ENCODE data around the gene CNN1.

DNA sequence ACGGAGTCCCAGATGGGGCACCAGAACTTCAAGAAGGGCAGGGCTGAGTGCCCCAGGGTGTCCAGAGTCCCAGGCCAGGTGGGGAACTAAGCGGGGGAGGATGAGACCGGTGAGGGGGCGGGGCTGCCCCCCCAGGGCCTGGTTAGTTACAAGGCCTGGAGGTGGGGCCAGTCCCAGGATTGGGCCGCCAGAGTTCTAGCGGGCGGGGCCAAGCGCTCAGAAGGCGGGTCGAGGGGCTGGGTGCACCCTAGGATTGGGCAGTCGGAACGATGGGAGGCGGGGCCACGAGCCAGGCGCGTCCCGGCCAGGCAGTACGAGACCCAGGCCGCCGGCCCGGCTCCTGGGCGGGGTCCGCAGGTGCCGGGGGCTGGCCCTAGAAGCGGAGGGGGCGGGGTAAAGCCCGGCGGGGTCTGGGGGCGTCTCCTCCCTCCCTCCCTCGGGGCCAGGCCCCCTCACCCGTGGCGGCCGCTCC, 33.6 kb upstream of the CNN1 start:
- TF ChIP-seq, protein P1, sequence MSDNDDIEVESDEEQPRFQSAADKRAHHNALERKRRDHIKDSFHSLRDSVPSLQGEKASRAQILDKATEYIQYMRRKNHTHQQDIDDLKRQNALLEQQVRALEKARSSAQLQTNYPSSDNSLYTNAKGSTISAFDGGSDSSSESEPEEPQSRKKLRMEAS (IDR thresholded peaks at IDR 0.05), result no peak
- TF ChIP-seq TAF1 (IDR thresholded peaks at IDR 0.05; ENCODE audit: low read depth) (0 out of 2 replicates have a peak, but pooled peaks have one; percentile 32), EP300 (IDR thresholded peaks at IDR 0.05; ENCODE audit: borderline replicate concordance) (no peak), ZBTB7A (IDR thresholded peaks at IDR 0.05; ENCODE audit: low read depth) (peak; percentile 91), CEBPB (IDR thresholded peaks at IDR 0.05) (no peak), CREB1 (IDR thresholded peaks at IDR 0.05; ENCODE audit: low read depth) (peak; percentile 27), FOXM1 (IDR thresholded peaks at IDR 0.05; ENCODE audit: borderline replicate concordance, low read depth) (no peak)
- TF ChIP-seq, protein P2, sequence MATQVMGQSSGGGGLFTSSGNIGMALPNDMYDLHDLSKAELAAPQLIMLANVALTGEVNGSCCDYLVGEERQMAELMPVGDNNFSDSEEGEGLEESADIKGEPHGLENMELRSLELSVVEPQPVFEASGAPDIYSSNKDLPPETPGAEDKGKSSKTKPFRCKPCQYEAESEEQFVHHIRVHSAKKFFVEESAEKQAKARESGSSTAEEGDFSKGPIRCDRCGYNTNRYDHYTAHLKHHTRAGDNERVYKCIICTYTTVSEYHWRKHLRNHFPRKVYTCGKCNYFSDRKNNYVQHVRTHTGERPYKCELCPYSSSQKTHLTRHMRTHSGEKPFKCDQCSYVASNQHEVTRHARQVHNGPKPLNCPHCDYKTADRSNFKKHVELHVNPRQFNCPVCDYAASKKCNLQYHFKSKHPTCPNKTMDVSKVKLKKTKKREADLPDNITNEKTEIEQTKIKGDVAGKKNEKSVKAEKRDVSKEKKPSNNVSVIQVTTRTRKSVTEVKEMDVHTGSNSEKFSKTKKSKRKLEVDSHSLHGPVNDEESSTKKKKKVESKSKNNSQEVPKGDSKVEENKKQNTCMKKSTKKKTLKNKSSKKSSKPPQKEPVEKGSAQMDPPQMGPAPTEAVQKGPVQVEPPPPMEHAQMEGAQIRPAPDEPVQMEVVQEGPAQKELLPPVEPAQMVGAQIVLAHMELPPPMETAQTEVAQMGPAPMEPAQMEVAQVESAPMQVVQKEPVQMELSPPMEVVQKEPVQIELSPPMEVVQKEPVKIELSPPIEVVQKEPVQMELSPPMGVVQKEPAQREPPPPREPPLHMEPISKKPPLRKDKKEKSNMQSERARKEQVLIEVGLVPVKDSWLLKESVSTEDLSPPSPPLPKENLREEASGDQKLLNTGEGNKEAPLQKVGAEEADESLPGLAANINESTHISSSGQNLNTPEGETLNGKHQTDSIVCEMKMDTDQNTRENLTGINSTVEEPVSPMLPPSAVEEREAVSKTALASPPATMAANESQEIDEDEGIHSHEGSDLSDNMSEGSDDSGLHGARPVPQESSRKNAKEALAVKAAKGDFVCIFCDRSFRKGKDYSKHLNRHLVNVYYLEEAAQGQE (IDR thresholded peaks at IDR 0.05; ENCODE audit: low read depth), result no peak

Data from Ishikawa (cell line).